ENCODE measurements around the gene UBAC2.

Gene UBAC2

GRCh38 chr13:99273128-99273527 is 72.5 kb downstream of the UBAC2 start:
- DNase-seq: no peak

GRCh38 chr13:99275093-99275469 is 74.4 kb downstream of the UBAC2 start:
- DNase-seq: peak; percentile 57

GRCh38 chr13:99276706-99277105 is 76.1 kb downstream of the UBAC2 start:
- DNase-seq: no peak

- no peak for DNase-seq
Measured at GRCh38 chr13:99277629-99278028, 77.0 kb downstream of the UBAC2 start.

- DNase-seq: no peak
Measured at GRCh38 chr13:99278200-99278599, 77.5 kb downstream of the UBAC2 start.

- no peak for DNase-seq
Measured at GRCh38 chr13:99278843-99279242, 78.2 kb downstream of the UBAC2 start.

GRCh38 chr13:99279637-99280036 is 79.0 kb downstream of the UBAC2 start:
- no peak for DNase-seq

GRCh38 chr13:99280166-99280565 is 79.5 kb downstream of the UBAC2 start:
- peak; percentile 78 for DNase-seq

- peak; percentile 43 for DNase-seq
Measured at GRCh38 chr13:99281811-99282263, 81.2 kb downstream of the UBAC2 start.

- peak; percentile 68 for DNase-seq
Measured at GRCh38 chr13:99282264-99283231, 81.9 kb downstream of the UBAC2 start.

GRCh38 chr13:99285432-99286182 is 85.0 kb downstream of the UBAC2 start:
- no peak for DNase-seq

- no peak for DNase-seq
Measured at GRCh38 chr13:99287551-99287950, 86.9 kb downstream of the UBAC2 start.

- DNase-seq: no peak
Measured at GRCh38 chr13:99288089-99288488, 87.4 kb downstream of the UBAC2 start.

- DNase-seq: no peak
Measured at GRCh38 chr13:99289271-99289670, 88.6 kb downstream of the UBAC2 start.

- DNase-seq: no peak
Measured at GRCh38 chr13:99289674-99290337, 89.2 kb downstream of the UBAC2 start.

GRCh38 chr13:99290894-99291293 is 90.2 kb downstream of the UBAC2 start:
- DNase-seq: no peak

- DNase-seq: no peak
Measured at GRCh38 chr13:99293178-99293577, 92.5 kb downstream of the UBAC2 start.

- DNase-seq: no peak
Measured at GRCh38 chr13:99294198-99294597, 93.5 kb downstream of the UBAC2 start.

GRCh38 chr13:99294958-99295357 is 94.3 kb downstream of the UBAC2 start:
- no peak for DNase-seq

- no peak for DNase-seq
Measured at GRCh38 chr13:99295488-99296252, 95.0 kb downstream of the UBAC2 start.

- DNase-seq: peak; percentile 43
Measured at GRCh38 chr13:99296398-99296797, 95.7 kb downstream of the UBAC2 start.

- DNase-seq: peak; percentile 60
Measured at GRCh38 chr13:99297331-99297730, 96.7 kb downstream of the UBAC2 start.
